Astrocyte (in vitro differentiated cells and primary cell): Measurements from ENCODE around the gene ANKRD44. TPM values are rescaled to one million over a fixed set of nuclear protein-coding genes. Genes with fewer than 3 reads are reported as not detected.

Source experiments
- DNase-seq: peaks from one replicate; pipeline ENCODE4 v3.0.0-alpha.2; 2010; ENCODE audit warnings: low read depth
- FAIRE-seq: peaks from 2 replicates; lab custom pipeline; 2011; peaks lifted over from hg19 to GRCh38; lab: Jason Lieb, UNC
- H2AFZ ChIP-seq: 2 replicates; pipeline ENCODE4 v1.6.0; 2012; ENCODE audit warnings: low read depth, low read length, inconsistent platforms
- H3K27ac ChIP-seq: 2 replicates; pipeline ENCODE4 v1.5.1; 2011; ENCODE audit warnings: low read depth, low read length, inconsistent platforms
- H3K27me3 ChIP-seq: 2 replicates; pipeline ENCODE4 v1.6.0; 2011; ENCODE audit warnings: low read length, inconsistent platforms; ENCODE audit not compliant: insufficient read depth
- H3K36me3 ChIP-seq: 2 replicates; pipeline ENCODE4 v1.5.1; 2011; ENCODE audit warnings: low read length, inconsistent platforms; ENCODE audit not compliant: insufficient read depth
- H3K4me1 ChIP-seq: 2 replicates; pipeline ENCODE4 v1.5.1; 2011; ENCODE audit warnings: low read length, inconsistent platforms; ENCODE audit not compliant: insufficient read depth
- H3K4me2 ChIP-seq: 2 replicates; pipeline ENCODE4 v1.6.0; 2012; ENCODE audit warnings: low read length, inconsistent platforms
- H3K4me3 ChIP-seq: 2 replicates; pipeline ENCODE4 v1.5.1; 2011; ENCODE audit warnings: low read depth, mild to moderate bottlenecking, low read length, inconsistent platforms; ENCODE audit not compliant: insufficient read depth
- H3K79me2 ChIP-seq: 2 replicates; pipeline ENCODE4 v1.6.0; 2012; ENCODE audit warnings: mild to moderate bottlenecking, low read length, inconsistent platforms; ENCODE audit not compliant: insufficient read depth
- H3K9ac ChIP-seq: 2 replicates; pipeline ENCODE4 v1.6.0; 2012; ENCODE audit warnings: mild to moderate bottlenecking, low read length, inconsistent platforms
- H3K9me3 ChIP-seq: 2 replicates; pipeline ENCODE4 v1.5.1; 2012; ENCODE audit warnings: low read depth, mild to moderate bottlenecking, low read length, inconsistent platforms; ENCODE audit not compliant: insufficient read depth
- H4K20me1 ChIP-seq: 2 replicates; pipeline ENCODE4 v1.6.0; 2012; ENCODE audit warnings: low read length, inconsistent platforms; ENCODE audit not compliant: insufficient read depth
- H3K27ac Mint-ChIP-seq: one replicate; pipeline ENCODE4 v1.8.0; 2021; ENCODE audit warnings: mild to moderate bottlenecking, mixed read lengths; ENCODE audit not compliant: unreplicated experiment
- H3K27me3 Mint-ChIP-seq: one replicate; pipeline ENCODE4 v1.8.0; 2021; ENCODE audit warnings: low read depth, mixed read lengths; ENCODE audit not compliant: unreplicated experiment
- H3K36me3 Mint-ChIP-seq: one replicate; pipeline ENCODE4 v1.8.0; 2021; ENCODE audit warnings: low read depth, mixed read lengths; ENCODE audit not compliant: unreplicated experiment
- H3K4me1 Mint-ChIP-seq: one replicate; pipeline ENCODE4 v1.8.0; 2021; ENCODE audit warnings: low read depth, mixed read lengths; ENCODE audit not compliant: unreplicated experiment
- H3K4me3 Mint-ChIP-seq: one replicate; pipeline ENCODE4 v1.8.0; 2021; ENCODE audit warnings: mild to moderate bottlenecking, moderate library complexity, mixed read lengths; ENCODE audit not compliant: unreplicated experiment
- H3K9me3 Mint-ChIP-seq: one replicate; pipeline ENCODE4 v1.8.0; 2021; ENCODE audit warnings: mild to moderate bottlenecking, mixed read lengths; ENCODE audit not compliant: unreplicated experiment
- CTCF ChIP-seq: IDR thresholded peaks from 2 replicates; pipeline ENCODE4 v1.5.1; 2011; ENCODE audit warnings: low read depth, mild to moderate bottlenecking, inconsistent platforms, low read length, moderate library complexity; ENCODE audit not compliant: insufficient read depth
- EZH2 ChIP-seq: IDR thresholded peaks from 2 replicates; pipeline ENCODE4 v1.6.1; 2012; ENCODE audit warnings: mild to moderate bottlenecking, low read length, inconsistent platforms; ENCODE audit not compliant: insufficient read depth
- total RNA-seq: library from RNA; stranded (reverse); gene quantifications from 2 replicates; pipeline ENCODE4 v1.2.1, GENCODE V29; 2021

ANKRD44 gene
- total RNA-seq, 1 donor from 2014 or later = 7.2 TPM

GRCh38 chr2:197209742-197210408 is 100.7 kb downstream of the ANKRD44 start:
- H3K4me1 Mint-ChIP-seq = peaks cover 35% of the 10 kb centered on the region
- Histone ChIP-seq H3K27ac (no peak overlapping the region), H3K4me3 (no peak overlapping the region), H3K9me3 (no peaks in the 10 kb centered on the region), H3K4me1 (peaks cover 7% of the 10 kb centered on the region), H3K4me2 (no peak overlapping the region), H3K79me2 (no peaks in the 10 kb centered on the region), H3K9ac (no peak overlapping the region), H3K36me3 (no peaks in the 10 kb centered on the region), H3K27me3 (no peaks in the 10 kb centered on the region), H2AFZ (no peak overlapping the region), H4K20me1 (no peaks in the 10 kb centered on the region)
- peak overlapping the region; percentile 31 for H3K27ac Mint-ChIP-seq
- no peak for TF ChIP-seq CTCF
- no peak for TF ChIP-seq EZH2
- no peaks in the 10 kb centered on the region for H3K27me3 Mint-ChIP-seq
- FAIRE-seq (no peak), DNase-seq (peak; percentile 83)
- H3K4me3 Mint-ChIP-seq = no peak overlapping the region
- peaks cover 3% of the 10 kb centered on the region for H3K9me3 Mint-ChIP-seq
- H3K36me3 Mint-ChIP-seq = no peaks in the 10 kb centered on the region

GRCh38 chr2:197209246-197209645 is 101.3 kb downstream of the ANKRD44 start:
- FAIRE-seq = no peak
- no peaks in the 10 kb centered on the region for H3K27me3 ChIP-seq
- Mint-ChIP-seq H3K4me1 (peaks cover 35% of the 10 kb centered on the region), H3K36me3 (no peaks in the 10 kb centered on the region), H3K9me3 (peaks cover 3% of the 10 kb centered on the region), H3K27ac (peak overlapping the region; percentile 16), H3K27me3 (no peaks in the 10 kb centered on the region), H3K4me3 (no peak overlapping the region)
- H4K20me1 ChIP-seq = no peaks in the 10 kb centered on the region
- H3K9ac ChIP-seq = no peak overlapping the region
- no peak overlapping the region for H3K4me2 ChIP-seq
- H3K4me3 ChIP-seq = no peak overlapping the region
- peaks cover 7% of the 10 kb centered on the region for H3K4me1 ChIP-seq
- no peak for DNase-seq
- H3K9me3 ChIP-seq = no peaks in the 10 kb centered on the region
- no peaks in the 10 kb centered on the region for H3K36me3 ChIP-seq
- H2AFZ ChIP-seq = no peak overlapping the region
- TF ChIP-seq EZH2 = no peak
- TF ChIP-seq CTCF = no peak
- no peaks in the 10 kb centered on the region for H3K79me2 ChIP-seq
- no peak overlapping the region for H3K27ac ChIP-seq

- Histone ChIP-seq H3K36me3 (no peaks in the 10 kb centered on the region), H3K79me2 (no peaks in the 10 kb centered on the region), H4K20me1 (no peaks in the 10 kb centered on the region), H3K4me3 (no peak overlapping the region), H3K27ac (no peak overlapping the region), H3K9me3 (no peaks in the 10 kb centered on the region), H2AFZ (no peak overlapping the region), H3K4me1 (peaks cover 7% of the 10 kb centered on the region), H3K27me3 (no peaks in the 10 kb centered on the region), H3K4me2 (no peak overlapping the region), H3K9ac (no peak overlapping the region)
- H3K4me1 Mint-ChIP-seq = peaks cover 35% of the 10 kb centered on the region
- no peak for FAIRE-seq
- no peak overlapping the region for H3K27ac Mint-ChIP-seq
- peak; percentile 34 for DNase-seq
- H3K9me3 Mint-ChIP-seq = peaks cover 3% of the 10 kb centered on the region
- TF ChIP-seq CTCF (no peak), EZH2 (no peak)
- no peak overlapping the region for H3K4me3 Mint-ChIP-seq
- no peaks in the 10 kb centered on the region for H3K27me3 Mint-ChIP-seq
- no peaks in the 10 kb centered on the region for H3K36me3 Mint-ChIP-seq
Measured at GRCh38 chr2:197208841-197209240, 101.7 kb downstream of the ANKRD44 start.
